GM12891 (cell line): ENCODE results near the gene KIF6.

Experiments used
- PAX5 ChIP-seq: IDR thresholded peaks from 2 replicates; pipeline ENCODE4 v1.6.1; 2011; ENCODE audit warnings: low read length, moderate library complexity, mild to moderate bottlenecking; ENCODE audit not compliant: insufficient read depth, severe bottlenecking
- POLR2A ChIP-seq: IDR thresholded peaks from 2 replicates; pipeline ENCODE4 v1.6.1; 2011; ENCODE audit warnings: low read depth, low read length, control low read depth
- POLR2AphosphoS5 ChIP-seq: IDR thresholded peaks from 2 replicates; pipeline ENCODE4 v1.6.1; 2011; ENCODE audit warnings: low read depth, low read length, control low read depth
- TAF1 ChIP-seq: IDR thresholded peaks from 2 replicates; pipeline ENCODE4 v1.6.1; 2011; ENCODE audit warnings: low read depth, low read length, control low read depth

- TF ChIP-seq POLR2A (no peak), TAF1 (no peak), POLR2AphosphoS5 (no peak), PAX5 (no peak)
Measured at GRCh38 chr6:39634646-39635341, 90.4 kb downstream of the KIF6 start.
